ENCODE results near the gene SACM1L. TPM values are rescaled to one million over a fixed set of nuclear protein-coding genes. Genes with fewer than 3 reads are reported as not detected.
A peak's percentile ranks its signal among the peaks of the same experiment; 100 is the strongest.

Gene SACM1L
- total and polyA plus RNA-seq, 11 donors = 12.6 to 35.3 (median 22.3) TPM

GRCh38 chr3:45659661-45660566 is 29.3 kb upstream of the SACM1L start:
- peak overlapping the region in 1 of 12 donors; percentile 16 for H3K27ac ChIP-seq
- H3K4me3 ChIP-seq = peak overlapping the region in 4 of 12 donors; percentile 15 to 29 (median 18)
- no peaks in the 10 kb centered on the region for H3K9me3 ChIP-seq
- H3K4me1 ChIP-seq = peaks cover 0 to 43% (median 25%) of the 10 kb centered on the region in 12 donors
- intact Hi-C loops (cut with DNase I) = loop anchor here in 6 of 10 donors (2.0 to 10.0 kb wide), 5 partner anchors 123 to 625 kb away; partner anchors contain the start of gene TMEM158 (in 1 of the 6)
- WGBS, 4 donors = 51 to 63% (median 53%) methylated on average over 19 of the region's 19 CpGs
- H3K27me3 ChIP-seq = no peaks in the 10 kb centered on the region
- TF ChIP-seq CTCF (IDR thresholded peaks at IDR 0.05) (peak; percentile 89 to 98 (median 94)), POLR2A (IDR thresholded peaks at IDR 0.05) (no peak)
- no peaks in the 10 kb centered on the region for H3K36me3 ChIP-seq
- peak in 3 of 4 donors; percentile 56 to 63 (median 61) for ATAC-seq
- peak; percentile 52 to 80 (median 66) for DNase-seq

GRCh38 chr3:45660567-45660901 is 28.7 kb upstream of the SACM1L start:
- TF ChIP-seq CTCF (IDR thresholded peaks at IDR 0.05) = no peak
- TF ChIP-seq POLR2A (IDR thresholded peaks at IDR 0.05) = no peak
- DNase-seq = no peak
- Histone ChIP-seq H3K36me3 (no peaks in the 10 kb centered on the region), H3K4me3 (peak overlapping the region in 3 of 12 donors; percentile 15 to 29 (median 16)), H3K27ac (peak overlapping the region in 1 of 12 donors; percentile 16), H3K9me3 (no peaks in the 10 kb centered on the region), H3K4me1 (peaks cover 0 to 45% (median 26%) of the 10 kb centered on the region in 12 donors), H3K27me3 (no peaks in the 10 kb centered on the region)
- ATAC-seq = no peak
- WGBS, 4 donors = 90 to 97% (median 92%) methylated on average over 11 of the region's 11 CpGs
- intact Hi-C loops (cut with DNase I) = loop anchor here in 4 of 10 donors (2.0 to 10.0 kb wide), 3 partner anchors 150 to 626 kb away; no protein-coding TSS in a partner anchor

- Histone ChIP-seq H3K9me3 (no peaks in the 10 kb centered on the region), H3K36me3 (peaks cover 0 to 33% (median 15%) of the 10 kb centered on the region in 9 donors), H3K27ac (peak overlapping the region in 9 of 12 donors; percentile 0 to 70 (median 34)), H3K27me3 (no peaks in the 10 kb centered on the region), H3K4me3 (peak overlapping the region in 10 of 12 donors; percentile 12 to 53 (median 41)), H3K4me1 (peaks cover 0 to 61% (median 43%) of the 10 kb centered on the region in 12 donors)
- DNase-seq = no peak
- intact Hi-C loops (cut with DNase I) = loop anchor here in 3 of 10 donors (10.0 kb wide), 2 partner anchors 620 to 630 kb away; no protein-coding TSS in a partner anchor
- no peak for TF ChIP-seq CTCF (IDR thresholded peaks at IDR 0.05)
- TF ChIP-seq POLR2A (IDR thresholded peaks at IDR 0.05) = no peak
- 18 to 41% (median 23%) methylated on average over 10 of the region's 10 CpGs for WGBS, 4 donors
- peak in 3 of 4 donors; percentile 2 to 46 (median 18) for ATAC-seq
These were observed 24.6 kb upstream of the SACM1L start for GRCh38 chr3:45664578-45664977.

- intact Hi-C loops (cut with DNase I) = loop anchor here in 3 of 10 donors (10.0 kb wide), 2 partner anchors 620 to 630 kb away; no protein-coding TSS in a partner anchor
These were observed 24.1 kb upstream of the SACM1L start for GRCh38 chr3:45665101-45665572.

More at GRCh38 chr3:45665101-45665572, 24.1 kb upstream of the SACM1L start:
- WGBS, 4 donors = 31 to 41% (median 37%) methylated on average over 9 of the region's 9 CpGs
- peak in 3 of 4 donors; percentile 26 to 51 (median 33) for ATAC-seq
- Histone ChIP-seq H3K4me1 (peaks cover 0 to 60% (median 42%) of the 10 kb centered on the region in 12 donors), H3K9me3 (no peaks in the 10 kb centered on the region), H3K27ac (peak overlapping the region in 8 of 12 donors; percentile 0 to 70 (median 44)), H3K4me3 (peak overlapping the region in 10 of 12 donors; percentile 12 to 53 (median 41)), H3K36me3 (peaks cover 0 to 38% (median 18%) of the 10 kb centered on the region in 9 donors), H3K27me3 (no peaks in the 10 kb centered on the region)
- no peak for TF ChIP-seq POLR2A (IDR thresholded peaks at IDR 0.05)
- TF ChIP-seq CTCF (IDR thresholded peaks at IDR 0.05) = peak; percentile 41 to 78 (median 58)
- peak in 4 of 5 donors; percentile 52 to 68 (median 58) for DNase-seq

All from heart left ventricle (tissue), 16 donors.